Measurements from ENCODE around the gene XRRA1.

XRRA1 gene

GRCh38 chr11:74957937-74958629 is 9.2 kb upstream of the XRRA1 start:
- no peak for DNase-seq (ENCODE audit: low read depth, low spot score)
- in situ Hi-C loops (cut with HindIII; ENCODE audit: low sequenced_read_pairs), result no loop called here

GRCh38 chr11:74956397-74957015 is 7.6 kb upstream of the XRRA1 start:
- in situ Hi-C loops (cut with HindIII; ENCODE audit: low sequenced_read_pairs), result no loop called here
- H3K4me3 ChIP-seq (ENCODE audit: low read depth, low read length), result no peak overlapping the region
- no peak for DNase-seq (ENCODE audit: low read depth, low spot score)
- TF ChIP-seq, protein P1, sequence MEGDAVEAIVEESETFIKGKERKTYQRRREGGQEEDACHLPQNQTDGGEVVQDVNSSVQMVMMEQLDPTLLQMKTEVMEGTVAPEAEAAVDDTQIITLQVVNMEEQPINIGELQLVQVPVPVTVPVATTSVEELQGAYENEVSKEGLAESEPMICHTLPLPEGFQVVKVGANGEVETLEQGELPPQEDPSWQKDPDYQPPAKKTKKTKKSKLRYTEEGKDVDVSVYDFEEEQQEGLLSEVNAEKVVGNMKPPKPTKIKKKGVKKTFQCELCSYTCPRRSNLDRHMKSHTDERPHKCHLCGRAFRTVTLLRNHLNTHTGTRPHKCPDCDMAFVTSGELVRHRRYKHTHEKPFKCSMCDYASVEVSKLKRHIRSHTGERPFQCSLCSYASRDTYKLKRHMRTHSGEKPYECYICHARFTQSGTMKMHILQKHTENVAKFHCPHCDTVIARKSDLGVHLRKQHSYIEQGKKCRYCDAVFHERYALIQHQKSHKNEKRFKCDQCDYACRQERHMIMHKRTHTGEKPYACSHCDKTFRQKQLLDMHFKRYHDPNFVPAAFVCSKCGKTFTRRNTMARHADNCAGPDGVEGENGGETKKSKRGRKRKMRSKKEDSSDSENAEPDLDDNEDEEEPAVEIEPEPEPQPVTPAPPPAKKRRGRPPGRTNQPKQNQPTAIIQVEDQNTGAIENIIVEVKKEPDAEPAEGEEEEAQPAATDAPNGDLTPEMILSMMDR (IDR thresholded peaks at IDR 0.05; ENCODE audit: low read depth, low read length), result no peak

More at GRCh38 chr11:74957937-74958629, 9.2 kb upstream of the XRRA1 start:
- TF ChIP-seq, protein P1 (IDR thresholded peaks at IDR 0.05; ENCODE audit: low read depth, low read length), result no peak
- H3K4me3 ChIP-seq (ENCODE audit: low read depth, low read length), result no peak overlapping the region

GRCh38 chr11:74954199-74954598 is 5.3 kb upstream of the XRRA1 start:
- DNase-seq (ENCODE audit: low read depth, low spot score), result no peak
- TF ChIP-seq, protein P1 (IDR thresholded peaks at IDR 0.05; ENCODE audit: low read depth, low read length), result no peak
- in situ Hi-C loops (cut with HindIII; ENCODE audit: low sequenced_read_pairs), result no loop called here

DNA sequence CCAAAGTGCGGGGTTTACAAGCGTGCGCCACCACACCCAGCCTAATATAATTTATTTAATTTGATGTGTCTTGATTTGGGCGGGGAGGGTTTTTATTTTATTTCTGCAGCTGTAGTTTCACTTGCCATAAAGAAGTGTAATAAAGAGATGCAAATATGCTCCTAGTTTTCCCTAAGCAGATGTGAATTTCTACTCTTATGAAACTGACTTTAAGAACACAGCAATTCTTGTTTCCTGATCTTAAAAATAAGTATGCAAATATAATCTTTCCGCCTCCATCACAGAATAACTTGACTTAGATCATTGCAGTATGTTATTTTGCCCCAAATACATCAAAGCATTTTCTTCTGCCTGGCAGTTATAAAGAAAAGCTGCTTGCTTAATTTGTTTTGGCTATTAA is 4.6 kb upstream of the XRRA1 start:
- no peak overlapping the region for H3K4me3 ChIP-seq (ENCODE audit: low read depth, low read length)
- no peak for DNase-seq (ENCODE audit: low read depth, low spot score)
- TF ChIP-seq, protein P1 (IDR thresholded peaks at IDR 0.05; ENCODE audit: low read depth, low read length), result no peak
- in situ Hi-C loops (cut with HindIII; ENCODE audit: low sequenced_read_pairs), result no loop called here

More at GRCh38 chr11:74954199-74954598, 5.3 kb upstream of the XRRA1 start:
- H3K4me3 ChIP-seq (ENCODE audit: low read depth, low read length), result no peak overlapping the region

DNA sequence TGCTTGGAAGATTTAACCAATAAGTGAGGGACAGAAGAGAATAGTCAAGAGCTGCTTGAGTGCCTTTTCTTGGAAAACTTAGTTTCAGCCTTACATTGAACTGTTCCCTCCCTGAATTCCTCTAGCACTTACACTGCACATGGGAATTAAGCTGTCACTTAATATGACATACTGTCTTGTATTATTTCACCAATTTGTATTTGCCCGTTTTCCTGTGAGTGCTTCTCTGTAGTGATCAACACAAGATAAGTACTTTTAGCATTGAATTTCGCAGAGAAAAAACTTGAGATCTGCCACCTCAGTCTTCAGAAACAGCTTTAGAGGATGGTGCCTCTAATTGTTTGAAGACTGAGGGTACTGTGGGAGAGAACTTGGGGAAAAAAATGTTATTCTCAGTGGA is 3.9 kb upstream of the XRRA1 start:
- DNase-seq (ENCODE audit: low read depth, low spot score), result no peak
- in situ Hi-C loops (cut with HindIII; ENCODE audit: low sequenced_read_pairs), result no loop called here
- H3K4me3 ChIP-seq (ENCODE audit: low read depth, low read length), result no peak overlapping the region
- TF ChIP-seq, protein P1 (IDR thresholded peaks at IDR 0.05; ENCODE audit: low read depth, low read length), result no peak

- TF ChIP-seq, protein P1 (IDR thresholded peaks at IDR 0.05; ENCODE audit: low read depth, low read length), result no peak
- H3K4me3 ChIP-seq (ENCODE audit: low read depth, low read length), result no peak overlapping the region
- in situ Hi-C loops (cut with HindIII; ENCODE audit: low sequenced_read_pairs), result no loop called here
- DNase-seq (ENCODE audit: low read depth, low spot score), result no peak
These were observed 2.3 kb upstream of the XRRA1 start for GRCh38 chr11:74951226-74951625.
